OCI-LY7 (cell line): ENCODE data around the gene PRAME.

Source experiments
- EZH2phosphoT487 ChIP-seq: fragments of 200-600 bp; sonication (generic); IDR thresholded peaks from 2 replicates; pipeline ENCODE4 v1.6.1; 2018; ENCODE audit warnings: low read depth, borderline replicate concordance, mild to moderate bottlenecking, mixed run types, antibody characterized with exemption, low read length, moderate library complexity, mixed read lengths
- TF ChIP-seq, protein P1 (sequence below): fragments of 200-600 bp; sonication (generic); conservative IDR thresholded peaks from 2 replicates; pipeline ENCODE4 v1.5.1; 2014; ENCODE audit warnings: mild to moderate bottlenecking, antibody characterized with exemption, low read length, moderate library complexity, mixed read lengths

GRCh38 chr22:22520667-22521602, 38.1 kb downstream of the PRAME start:
- no peak for TF ChIP-seq EZH2phosphoT487
- TF ChIP-seq, protein P1, sequence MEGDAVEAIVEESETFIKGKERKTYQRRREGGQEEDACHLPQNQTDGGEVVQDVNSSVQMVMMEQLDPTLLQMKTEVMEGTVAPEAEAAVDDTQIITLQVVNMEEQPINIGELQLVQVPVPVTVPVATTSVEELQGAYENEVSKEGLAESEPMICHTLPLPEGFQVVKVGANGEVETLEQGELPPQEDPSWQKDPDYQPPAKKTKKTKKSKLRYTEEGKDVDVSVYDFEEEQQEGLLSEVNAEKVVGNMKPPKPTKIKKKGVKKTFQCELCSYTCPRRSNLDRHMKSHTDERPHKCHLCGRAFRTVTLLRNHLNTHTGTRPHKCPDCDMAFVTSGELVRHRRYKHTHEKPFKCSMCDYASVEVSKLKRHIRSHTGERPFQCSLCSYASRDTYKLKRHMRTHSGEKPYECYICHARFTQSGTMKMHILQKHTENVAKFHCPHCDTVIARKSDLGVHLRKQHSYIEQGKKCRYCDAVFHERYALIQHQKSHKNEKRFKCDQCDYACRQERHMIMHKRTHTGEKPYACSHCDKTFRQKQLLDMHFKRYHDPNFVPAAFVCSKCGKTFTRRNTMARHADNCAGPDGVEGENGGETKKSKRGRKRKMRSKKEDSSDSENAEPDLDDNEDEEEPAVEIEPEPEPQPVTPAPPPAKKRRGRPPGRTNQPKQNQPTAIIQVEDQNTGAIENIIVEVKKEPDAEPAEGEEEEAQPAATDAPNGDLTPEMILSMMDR, result no peak
